OCI-LY7 (cell line): ENCODE measurements around the gene NTPCR.

Source experiments
- CTCF ChIP-seq: fragments of 200-600 bp; sonication (generic); conservative IDR thresholded peaks from 2 replicates; pipeline ENCODE4 v1.5.1; 2014; ENCODE audit warnings: mild to moderate bottlenecking, antibody characterized with exemption, low read length, moderate library complexity, mixed read lengths
- EZH2phosphoT487 ChIP-seq: fragments of 200-600 bp; sonication (generic); IDR thresholded peaks from 2 replicates; pipeline ENCODE4 v1.6.1; 2018; ENCODE audit warnings: low read depth, borderline replicate concordance, mild to moderate bottlenecking, mixed run types, antibody characterized with exemption, low read length, moderate library complexity, mixed read lengths

DNA sequence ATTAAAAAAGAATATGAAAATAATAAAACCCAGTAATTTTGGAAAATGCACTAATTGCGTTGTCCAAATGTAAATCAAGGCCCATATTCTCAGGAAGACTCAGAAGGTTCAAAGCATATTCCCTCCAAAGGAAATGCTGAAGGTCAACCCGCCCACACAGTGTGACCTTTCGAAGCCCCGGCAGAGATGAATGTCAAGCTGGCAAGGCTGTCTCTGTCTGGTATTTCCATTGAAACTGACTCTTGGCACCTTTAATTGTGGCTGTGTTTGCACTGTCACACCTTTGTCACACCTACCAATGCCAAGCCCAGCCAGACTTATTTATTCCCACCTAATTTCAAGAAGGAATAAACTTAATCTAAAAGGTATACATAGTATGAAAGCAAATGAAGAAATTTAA, 82.5 kb downstream of the NTPCR start:
- TF ChIP-seq CTCF (no peak), EZH2phosphoT487 (no peak)
